Fibroblast of gingiva (primary cell): Measurements from ENCODE around the gene ECHDC1.
"Not testable (repeated sequence)": the region's sequence is repeated elsewhere in the genome, so short reads cannot be mapped to it uniquely, and the experiment has no call there.

Experiments
- DNase-seq: peaks from one replicate; pipeline ENCODE4 v3.0.0-alpha.2; 2011; ENCODE audit warnings: low read depth

The ECHDC1 gene

GRCh38 chr6:127342296-127342945 lies 988 bp downstream of the ECHDC1 start:
- peak; percentile 60 for DNase-seq

- no peak for DNase-seq
Measured at GRCh38 chr6:127341471-127342202, 1.8 kb downstream of the ECHDC1 start.

- no peak for DNase-seq
Measured at GRCh38 chr6:127340171-127340570, 3.2 kb downstream of the ECHDC1 start.

GRCh38 chr6:127338936-127339335 lies 4.5 kb downstream of the ECHDC1 start:
- no peak for DNase-seq

GRCh38 chr6:127332383-127332961 lies 10.9 kb downstream of the ECHDC1 start:
- DNase-seq = no peak

- not testable (repeated sequence) for DNase-seq
Measured at GRCh38 chr6:127331256-127331655, 12.2 kb downstream of the ECHDC1 start.

- DNase-seq = no peak
Measured at GRCh38 chr6:127328043-127328609, 15.3 kb downstream of the ECHDC1 start.

- peak; percentile 32 for DNase-seq
Measured at GRCh38 chr6:127319686-127320085, 23.7 kb downstream of the ECHDC1 start.

- no peak for DNase-seq
Measured at GRCh38 chr6:127317388-127318128, 25.9 kb downstream of the ECHDC1 start.

GRCh38 chr6:127305741-127306140 lies 37.7 kb downstream of the ECHDC1 start:
- no peak for DNase-seq

- no peak for DNase-seq
Measured at GRCh38 chr6:127303917-127304316, 39.5 kb downstream of the ECHDC1 start.

GRCh38 chr6:127302728-127303660 lies 40.4 kb downstream of the ECHDC1 start:
- DNase-seq = peak; percentile 28

GRCh38 chr6:127301199-127301700 lies 42.2 kb downstream of the ECHDC1 start:
- DNase-seq = peak; percentile 4

- DNase-seq = peak; percentile 75
Measured at GRCh38 chr6:127300411-127300810, 43.0 kb downstream of the ECHDC1 start.

GRCh38 chr6:127299522-127300240 lies 43.7 kb downstream of the ECHDC1 start:
- DNase-seq = peak; percentile 4

GRCh38 chr6:127298475-127298874 lies 44.9 kb downstream of the ECHDC1 start:
- DNase-seq = no peak

GRCh38 chr6:127297502-127298070 lies 45.8 kb downstream of the ECHDC1 start:
- no peak for DNase-seq

- DNase-seq = no peak
Measured at GRCh38 chr6:127291495-127291894, 51.9 kb downstream of the ECHDC1 start.

- no peak for DNase-seq
Measured at GRCh38 chr6:127290391-127291265, 52.8 kb downstream of the ECHDC1 start.
